ENCODE data around the gene CDKN2C. TPM values are rescaled to one million over a fixed set of nuclear protein-coding genes. Genes with fewer than 3 reads are reported as not detected.

The CDKN2C gene
- total and polyA plus RNA-seq, 2 experiments from 2014 or later, result 2.8 to 3.2 TPM

DNA sequence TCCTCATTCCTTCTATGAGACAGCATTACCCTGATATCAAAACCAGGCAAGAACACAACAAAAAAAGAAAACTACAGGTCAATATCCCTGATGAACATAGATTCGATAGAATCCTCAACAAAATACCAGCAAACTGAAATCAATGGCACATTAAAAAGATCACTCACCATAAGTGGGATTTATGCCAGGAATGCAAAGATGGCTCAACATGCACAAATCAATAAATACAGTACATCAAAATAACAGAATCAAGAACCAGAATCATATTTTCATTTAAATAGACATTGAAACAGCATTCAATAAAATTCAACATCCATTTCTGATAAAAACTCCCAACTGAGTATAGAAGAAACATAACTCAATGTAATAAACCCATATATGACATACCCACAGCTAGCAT lies 46.5 kb upstream of the CDKN2C start:
- TF ChIP-seq EZH2 (IDR thresholded peaks at IDR 0.05; ENCODE audit: borderline replicate concordance) (no peak), EZH2phosphoT487 (IDR thresholded peaks at IDR 0.05; ENCODE audit: low read depth, severe bottlenecking, unreplicated experiment) (no peak)
- TF ChIP-seq, protein P1, sequence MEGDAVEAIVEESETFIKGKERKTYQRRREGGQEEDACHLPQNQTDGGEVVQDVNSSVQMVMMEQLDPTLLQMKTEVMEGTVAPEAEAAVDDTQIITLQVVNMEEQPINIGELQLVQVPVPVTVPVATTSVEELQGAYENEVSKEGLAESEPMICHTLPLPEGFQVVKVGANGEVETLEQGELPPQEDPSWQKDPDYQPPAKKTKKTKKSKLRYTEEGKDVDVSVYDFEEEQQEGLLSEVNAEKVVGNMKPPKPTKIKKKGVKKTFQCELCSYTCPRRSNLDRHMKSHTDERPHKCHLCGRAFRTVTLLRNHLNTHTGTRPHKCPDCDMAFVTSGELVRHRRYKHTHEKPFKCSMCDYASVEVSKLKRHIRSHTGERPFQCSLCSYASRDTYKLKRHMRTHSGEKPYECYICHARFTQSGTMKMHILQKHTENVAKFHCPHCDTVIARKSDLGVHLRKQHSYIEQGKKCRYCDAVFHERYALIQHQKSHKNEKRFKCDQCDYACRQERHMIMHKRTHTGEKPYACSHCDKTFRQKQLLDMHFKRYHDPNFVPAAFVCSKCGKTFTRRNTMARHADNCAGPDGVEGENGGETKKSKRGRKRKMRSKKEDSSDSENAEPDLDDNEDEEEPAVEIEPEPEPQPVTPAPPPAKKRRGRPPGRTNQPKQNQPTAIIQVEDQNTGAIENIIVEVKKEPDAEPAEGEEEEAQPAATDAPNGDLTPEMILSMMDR (IDR thresholded peaks at IDR 0.05; ENCODE audit: poor library complexity), result no peak
- H2AFZ ChIP-seq, result no peak overlapping the region
- H3K4me1 ChIP-seq (ENCODE audit: insufficient read depth), result no peaks in the 10 kb centered on the region
- H3K9me3 ChIP-seq (ENCODE audit: low read depth), result peaks cover 7% of the 10 kb centered on the region
- no peaks in the 10 kb centered on the region for H3K27me3 ChIP-seq
- H3K4me2 ChIP-seq, result no peak overlapping the region
- no peak overlapping the region for H3K4me3 ChIP-seq
- H3K36me3 ChIP-seq (replicated peaks; ENCODE audit: insufficient read depth, low read depth), result no peaks in the 10 kb centered on the region
- DNase-seq (ENCODE audit: low spot score), result no peak
- H4K20me1 ChIP-seq (ENCODE audit: insufficient read depth, poor library complexity, severe bottlenecking), result no peaks in the 10 kb centered on the region
- no peaks in the 10 kb centered on the region for H3K9me2 ChIP-seq (replicated peaks; ENCODE audit: insufficient read depth)
- 97% methylated on average over 1 of the region's 1 CpG for WGBS (ENCODE audit: low lambda C conversion rate, missing lambda C conversion rate)
- no peak overlapping the region for H3K27ac ChIP-seq
- peaks cover 64% of the 10 kb centered on the region for H3K79me2 ChIP-seq

DNA sequence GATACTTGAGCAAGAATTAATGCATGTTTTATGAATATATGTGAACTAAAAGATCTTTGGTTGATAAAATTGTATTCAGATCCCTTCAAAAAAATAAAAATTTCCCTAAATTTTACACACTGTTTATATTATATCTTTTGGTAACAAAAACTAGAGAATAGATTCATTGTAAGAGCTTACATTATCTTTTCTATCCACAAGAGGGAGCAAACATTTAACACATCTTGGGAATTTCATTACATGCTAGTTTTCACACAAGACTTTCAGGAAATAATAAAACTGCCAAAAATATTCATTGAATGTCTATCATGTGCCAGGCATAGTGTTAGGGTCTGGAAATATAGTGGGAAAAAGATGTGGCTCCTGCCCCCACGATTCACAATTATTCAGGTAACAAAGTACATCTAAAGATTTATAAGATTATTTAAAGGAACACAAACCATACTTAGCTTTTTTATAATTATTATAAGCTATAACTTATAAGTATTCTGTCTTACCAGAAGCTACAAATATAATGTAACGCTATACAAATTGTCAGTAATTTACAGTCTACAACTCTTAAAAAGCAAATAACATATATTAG lies 40.6 kb upstream of the CDKN2C start:
- WGBS (ENCODE audit: low lambda C conversion rate, missing lambda C conversion rate), result 49% methylated on average over 2 of the region's 2 CpGs
- Histone ChIP-seq H3K79me2 (peaks cover 40% of the 10 kb centered on the region), H3K4me3 (no peak overlapping the region), H2AFZ (no peak overlapping the region), H3K27me3 (no peaks in the 10 kb centered on the region), H3K4me2 (no peak overlapping the region), H3K9me3 (ENCODE audit: low read depth) (no peaks in the 10 kb centered on the region), H3K36me3 (replicated peaks; ENCODE audit: insufficient read depth, low read depth) (no peaks in the 10 kb centered on the region), H3K27ac (no peak overlapping the region), H3K9me2 (replicated peaks; ENCODE audit: insufficient read depth) (no peaks in the 10 kb centered on the region), H3K4me1 (ENCODE audit: insufficient read depth) (no peaks in the 10 kb centered on the region), H4K20me1 (ENCODE audit: insufficient read depth, poor library complexity, severe bottlenecking) (no peaks in the 10 kb centered on the region)
- TF ChIP-seq EZH2phosphoT487 (IDR thresholded peaks at IDR 0.05; ENCODE audit: low read depth, severe bottlenecking, unreplicated experiment), result no peak
- TF ChIP-seq, protein P1 (IDR thresholded peaks at IDR 0.05; ENCODE audit: poor library complexity), result peak; percentile 70
- no peak for TF ChIP-seq EZH2 (IDR thresholded peaks at IDR 0.05; ENCODE audit: borderline replicate concordance)
- DNase-seq (ENCODE audit: low spot score), result peak; percentile 25

DNA sequence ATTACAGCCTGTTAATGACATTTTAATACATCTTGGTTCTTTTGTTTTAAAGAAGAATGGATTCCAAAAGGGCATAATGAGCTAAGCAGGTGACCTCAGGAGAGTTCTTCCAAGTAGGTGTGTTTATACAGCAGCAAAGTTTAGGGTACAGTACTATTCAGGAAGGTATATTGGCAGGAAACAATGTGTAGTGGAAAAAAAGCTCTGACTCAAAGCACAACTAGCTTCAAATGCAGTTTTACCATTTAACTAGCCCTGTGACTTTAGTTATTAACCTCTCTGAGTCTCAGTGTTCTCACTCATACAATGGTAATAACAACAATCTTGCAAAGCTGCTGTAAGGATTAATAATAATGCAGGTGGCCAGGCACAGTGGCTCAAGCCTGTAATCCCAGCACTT lies 39.9 kb upstream of the CDKN2C start:
- Histone ChIP-seq H3K36me3 (replicated peaks; ENCODE audit: insufficient read depth, low read depth) (no peaks in the 10 kb centered on the region), H3K4me3 (no peak overlapping the region), H3K79me2 (peaks cover 39% of the 10 kb centered on the region), H3K27ac (no peak overlapping the region), H3K4me2 (no peak overlapping the region), H3K9me3 (ENCODE audit: low read depth) (no peaks in the 10 kb centered on the region), H2AFZ (no peak overlapping the region), H3K27me3 (no peaks in the 10 kb centered on the region), H3K4me1 (ENCODE audit: insufficient read depth) (no peaks in the 10 kb centered on the region), H3K9me2 (replicated peaks; ENCODE audit: insufficient read depth) (no peaks in the 10 kb centered on the region), H4K20me1 (ENCODE audit: insufficient read depth, poor library complexity, severe bottlenecking) (no peaks in the 10 kb centered on the region)
- TF ChIP-seq, protein P1 (IDR thresholded peaks at IDR 0.05; ENCODE audit: poor library complexity), result no peak
- TF ChIP-seq EZH2 (IDR thresholded peaks at IDR 0.05; ENCODE audit: borderline replicate concordance) (no peak), EZH2phosphoT487 (IDR thresholded peaks at IDR 0.05; ENCODE audit: low read depth, severe bottlenecking, unreplicated experiment) (no peak)
- no peak for DNase-seq (ENCODE audit: low spot score)
